K562 (cell line): ENCODE measurements around the gene ERBB4. TPM values are rescaled to one million over a fixed set of nuclear protein-coding genes. Genes with fewer than 3 reads are reported as not detected.

Experiments used
- ATAC-seq: fragments of 200-7000 bp; cut with Tn5 transposase; 3 replicates; pipeline ENCODE4 v1.9.1; 2020; ENCODE audit warnings: moderate library complexity
- BruUV-seq: library from RNA; stranded (reverse); fragments of 400-500 nt; replicated peaks from 2 replicates; lab custom pipeline; 2021; lab: Mats Ljungman, UMichigan
- CTCF ChIA-PET: fragments of 300-600 bp; formaldehyde crosslinking; extraction: SDS; loops from one replicate; lab custom pipeline; 2021; ENCODE audit warnings: low intra/inter-chr PET ratio; lab: Yijun Ruan, JAX
- POLR2A ChIA-PET: fragments of 300-600, 350-650 bp; sonication (Branson Sonifier 250); formaldehyde crosslinking; extraction: SDS; loops from one replicate; lab custom pipeline; 2021; ENCODE audit warnings: antibody characterized with exemption, inconsistent platforms; lab: Yijun Ruan, JAX
- DNase-seq, 4 experiments: peaks; one replicate each; pipeline versions ENCODE4 v3.0.0 to v3.0.0-alpha.2; 2011 to 2018; ENCODE audit warnings: low spot score in 3 of 4, mixed read lengths in 3 of 4; ENCODE audit errors: extremely low read depth in 1 of 4
- FAIRE-seq: peaks from 2 replicates; lab custom pipeline; 2011; peaks lifted over from hg19 to GRCh38; lab: Jason Lieb, UNC
- H2AFZ ChIP-seq: 2 replicates; pipeline ENCODE4 v1.6.0; 2011; ENCODE audit warnings: low read depth, low read length, control low read depth, inconsistent platforms
- H3K27ac ChIP-seq: fragments of 200-600 bp; 3 replicates; pipeline ENCODE4 v1.8.0; 2011; ENCODE audit warnings: low read depth, mild to moderate bottlenecking, control low read depth, inconsistent platforms, low read length, moderate library complexity, mixed read lengths; ENCODE audit errors: extremely low read depth
- H3K27me3 ChIP-seq, 2 experiments: fragments of 300-600 bp in 1 of 2; 2 replicates in 1 of 2; 3 replicates in 1 of 2; pipeline versions ENCODE4 v1.6.0 to v1.8.0; 2011; ENCODE audit warnings: inconsistent platforms in 2 of 2, low read length in 2 of 2, mild to moderate bottlenecking in 1 of 2, mixed read lengths in 1 of 2, moderate library complexity in 1 of 2; ENCODE audit not compliant: control insufficient read depth in 2 of 2, insufficient read depth in 2 of 2
- H3K36me3 ChIP-seq: fragments of 300-600 bp; 3 replicates; pipeline ENCODE4 v1.8.0; 2011; ENCODE audit warnings: mild to moderate bottlenecking, low read length, inconsistent platforms; ENCODE audit not compliant: control insufficient read depth, insufficient read depth
- H3K4me1 ChIP-seq, 2 experiments: fragments of 200-600 bp in 1 of 2; replicated peaks in 1 of 2; 2 replicates in 1 of 2; 3 replicates in 1 of 2; pipeline versions ENCODE4 v1.5.1 to v1.8.0; 2011; ENCODE audit warnings: inconsistent platforms in 2 of 2, low read length in 2 of 2, mild to moderate bottlenecking in 1 of 2, mixed read lengths in 1 of 2, moderate library complexity in 1 of 2; ENCODE audit not compliant: control insufficient read depth in 2 of 2, insufficient read depth in 2 of 2
- H3K4me2 ChIP-seq: 2 replicates; pipeline ENCODE4 v1.6.1; 2011; ENCODE audit warnings: low read length, control low read depth, inconsistent platforms, mixed read lengths; ENCODE audit not compliant: insufficient read depth
- H3K4me3 ChIP-seq: fragments of 200-600 bp; sonication (generic), shearing (Covaris generic); 2 replicates; pipeline ENCODE4 v1.5.1; 2016; ENCODE audit warnings: control low read depth, inconsistent platforms
- H3K79me2 ChIP-seq: fragments of 200-600 bp; 3 replicates; pipeline ENCODE4 v1.8.0; 2011; ENCODE audit warnings: low read length, inconsistent platforms; ENCODE audit not compliant: control insufficient read depth, insufficient read depth
- H3K9ac ChIP-seq, 2 experiments: 2 replicates each; pipeline versions ENCODE4 v1.6.0 to v1.6.1; 2011; ENCODE audit warnings: low read depth in 2 of 2, low read length in 2 of 2, control low read depth in 1 of 2, inconsistent platforms in 1 of 2, mild to moderate bottlenecking in 1 of 2, mixed read lengths in 1 of 2; ENCODE audit not compliant: insufficient read depth in 1 of 2
- H3K9me1 ChIP-seq: one replicate; pipeline ENCODE4 v1.6.0; 2011; ENCODE audit warnings: inconsistent platforms, mild to moderate bottlenecking, low read length, moderate library complexity; ENCODE audit not compliant: control insufficient read depth, insufficient read depth
- H3K9me3 ChIP-seq: replicated peaks from 2 replicates; pipeline ENCODE4 v1.5.1; 2011; ENCODE audit warnings: low read depth, low read length, inconsistent platforms; ENCODE audit not compliant: control insufficient read depth, insufficient read depth
- H4K20me1 ChIP-seq: replicated peaks from 2 replicates; pipeline ENCODE4 v1.6.1; 2011; ENCODE audit warnings: low read length, inconsistent platforms, mixed read lengths; ENCODE audit not compliant: control insufficient read depth, insufficient read depth
- GATA2 ChIP-seq: sonication (generic); formaldehyde crosslinking; IDR thresholded peaks from 2 replicates; pipeline ENCODE4 v1.4.0; 2020; ENCODE audit warnings: mild to moderate bottlenecking, missing genetic modification reagents
- KAT8 ChIP-seq: fragments of 450-650 bp; IDR thresholded peaks from 2 replicates; pipeline ENCODE4 v1.6.1; 2016; ENCODE audit warnings: low read depth, mild to moderate bottlenecking
- MAFF ChIP-seq: IDR thresholded peaks from 2 replicates; pipeline ENCODE4 v1.6.1; 2012; ENCODE audit warnings: low read length, improper control_type of control experiment
- MCM2 ChIP-seq: fragments of 450-650 bp; IDR thresholded peaks from 2 replicates; pipeline ENCODE4 v1.6.1; 2017; ENCODE audit warnings: low read depth, mild to moderate bottlenecking
- MYBL2 ChIP-seq, 2 experiments: fragments of 450-650 bp in 1 of 2; sonication (generic) in 1 of 2; formaldehyde crosslinking in 1 of 2; IDR thresholded peaks; 2 replicates each; pipeline versions ENCODE4 v1.6.1 to v1.8.1; 2017 to 2022; ENCODE audit warnings: borderline replicate concordance in 1 of 2, inconsistent platforms in 1 of 2, low read depth in 1 of 2, mild to moderate bottlenecking in 1 of 2, missing genetic modification reagents in 1 of 2, moderate library complexity in 1 of 2
- NONO ChIP-seq, 2 experiments: fragments of 200-400 bp in 1 of 2; fragments of 450-650 bp in 1 of 2; formaldehyde crosslinking in 1 of 2; IDR thresholded peaks; 2 replicates each; pipeline ENCODE4 v1.6.1; 2017; ENCODE audit warnings: low read depth in 2 of 2, mild to moderate bottlenecking in 2 of 2, moderate library complexity in 2 of 2, low read length in 1 of 2
- TFAM ChIP-seq: fragments of 250-450 bp; sonication (Bioruptor Pico); conservative IDR thresholded peaks from 2 replicates; pipeline ENCODE4 v1.5.0; 2021; ENCODE audit warnings: mild to moderate bottlenecking, moderate library complexity
- TRIM24 ChIP-seq, 2 experiments: fragments of 450-650 bp; IDR thresholded peaks; 2 replicates each; pipeline ENCODE4 v1.6.1; 2016
- ZKSCAN3 ChIP-seq: fragments of 250-450 bp; sonication (Bioruptor Pico); IDR thresholded peaks from 2 replicates; pipeline ENCODE4 v1.4.0; 2020
- ZNF253 ChIP-seq: fragments of 250-450 bp; sonication (Bioruptor Pico); conservative IDR thresholded peaks from 2 replicates; pipeline ENCODE4 v1.6.1; 2021; ENCODE audit warnings: mild to moderate bottlenecking
- ZNF263 ChIP-seq: sonication (generic); formaldehyde crosslinking; IDR thresholded peaks from 2 replicates; pipeline ENCODE4 v1.8.0; 2022; ENCODE audit warnings: mild to moderate bottlenecking, missing genetic modification reagents, borderline replicate concordance
- WGBS: fragments of 100-300 bp; shearing (Covaris generic); methylation state at CpG from one replicate; pipeline ENCODE4 v1.1.6; 2016; ENCODE audit warnings: low coverage, mixed read lengths; ENCODE audit not compliant: insufficient coverage; ENCODE audit errors: missing lambda C conversion rate; 5-methylcytosine and 5-hydroxymethylcytosine counted together
- in situ Hi-C: fragments of 300-500 bp; cut with MboI; formaldehyde crosslinking; loops from 4 replicates; pipeline ENCODE4 v1.15.0; 2018; ENCODE audit warnings: inconsistent platforms, mixed read lengths
- intact Hi-C: fragments of 100-400 bp; cut with micrococcal nuclease; formaldehyde crosslinking; loops from 2 replicates; pipeline ENCODE4 v1.14.2; 2022
- polyA plus RNA-seq, 8 experiments: library from polyadenylated mRNA; depleted of rRNA in 4 of 8; stranded (reverse) in 5 of 8; unstranded in 3 of 8; fragments of >200 nt; fragmentation: Nextera tagmentation in 2 of 8; fragmentation: Illumina TruSeq in 1 of 8; extraction: Ambion mirVana in 2 of 8; extraction: Trizol in 1 of 8; gene quantifications; 2 replicates each; pipeline versions ENCODE4 v1.2.1 to v1.2.3, GENCODE V29; 2011 to 2014; ENCODE audit warnings: inconsistent platforms in 1 of 8, missing spikeins in 1 of 8
- total RNA-seq, 7 experiments: library from RNA; depleted of rRNA in 6 of 7; stranded (reverse); fragments of >200 nt in 6 of 7; fragmentation: Illumina TruSeq in 2 of 7; extraction: Trizol in 2 of 7; gene quantifications; 2 replicates each; pipeline versions ENCODE4 v1.2.1 to v1.2.3, GENCODE V29; 2011 to 2021; ENCODE audit warnings: low replicate concordance in 1 of 7
- TF ChIP-seq, protein P1 (sequence below), 2 experiments: fragments of 450-650 bp; conservative IDR thresholded peaks; 2 replicates each; pipeline ENCODE4 v1.6.1; 2017; ENCODE audit warnings: mild to moderate bottlenecking in 2 of 2, moderate library complexity in 2 of 2
- TF ChIP-seq, protein P2 (sequence below): fragments of 250-450 bp; sonication (Bioruptor Pico); IDR thresholded peaks from 2 replicates; pipeline ENCODE4 v1.8.0; 2021; ENCODE audit warnings: borderline replicate concordance, mild to moderate bottlenecking, moderate library complexity; ENCODE audit not compliant: poor library complexity, severe bottlenecking

Gene ERBB4
- total and polyA plus RNA-seq, 9 of the 15 experiments (the other 6 are each of a cell fraction or from before 2014, with no cell fraction given): not detected

DNA sequence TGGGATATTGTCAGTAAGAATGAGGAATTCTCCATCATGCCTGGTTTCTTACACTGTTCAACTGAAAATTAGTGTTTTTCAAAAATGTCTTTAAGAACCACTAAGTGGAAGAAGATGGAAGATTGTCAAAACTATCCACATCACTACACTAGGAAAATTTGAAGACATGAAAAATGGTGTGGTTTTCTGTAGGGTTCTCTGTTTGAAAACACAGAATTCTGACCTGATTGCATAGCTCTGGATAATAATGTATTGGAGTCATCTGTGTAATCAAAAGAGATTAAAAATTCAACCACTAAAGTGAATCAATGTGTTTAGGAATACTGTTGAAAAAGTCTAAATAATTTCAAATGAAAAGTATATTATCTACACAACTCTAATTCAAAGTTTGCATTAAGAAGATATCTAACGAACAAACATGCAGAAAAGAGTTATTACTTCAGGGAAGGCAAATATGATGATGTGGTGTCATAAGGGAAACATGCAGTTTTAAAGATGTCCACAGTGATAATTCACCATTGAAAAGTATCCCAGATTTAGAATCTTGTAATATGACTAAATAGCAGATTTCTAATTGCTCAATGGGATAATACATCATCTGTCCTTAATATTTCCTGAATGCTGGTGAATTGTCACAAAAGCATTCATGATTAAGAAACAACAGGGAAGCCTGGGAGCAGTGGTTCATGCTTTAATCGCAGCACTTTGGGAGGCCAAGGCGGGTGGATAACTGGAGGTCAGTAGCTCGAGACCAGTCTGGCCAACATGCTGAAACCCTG, 116.9 kb downstream of the ERBB4 start:
- no peak overlapping the region for H3K4me3 ChIP-seq
- 0% methylated on average over 2 of the region's 4 CpGs for whole genome bisulfite sequencing
- H2AFZ ChIP-seq: no peak overlapping the region
- intact Hi-C loops (no loop called here), in situ Hi-C loops (no loop called here)
- no TSS peak for BruUV-seq
- POLR2A ChIA-PET: no interaction called here
- FAIRE-seq: no peak
- no peaks in the 10 kb centered on the region for H3K9me3 ChIP-seq
- no peak for ATAC-seq
- CTCF ChIA-PET: no interaction called here
- no peak for DNase-seq
- H3K4me1 ChIP-seq: no peaks in the 10 kb centered on the region
- no peak overlapping the region for H3K9ac ChIP-seq
- no peaks in the 10 kb centered on the region for H3K9me1 ChIP-seq
- H3K27ac ChIP-seq: no peak overlapping the region
- no peaks in the 10 kb centered on the region for H4K20me1 ChIP-seq
- H3K4me2 ChIP-seq: no peak overlapping the region
- no peaks in the 10 kb centered on the region for H3K27me3 ChIP-seq
- no peak for TF ChIP-seq MYBL2 (IDR thresholded peaks at IDR 0.05; ENCODE audit: low read depth)
- TF ChIP-seq MYBL2 (CRISPR knock-in tag; IDR thresholded peaks at IDR 0.05; ENCODE audit: borderline replicate concordance): no peak
- no peak for TF ChIP-seq GATA2 (CRISPR knock-in tag)
- TF ChIP-seq MAFF: no peak
- no peak for TF ChIP-seq TFAM
- TF ChIP-seq, all 486 proteins: peak for 0
- no peaks in the 10 kb centered on the region for H3K79me2 ChIP-seq
- H3K36me3 ChIP-seq: no peaks in the 10 kb centered on the region

DNA sequence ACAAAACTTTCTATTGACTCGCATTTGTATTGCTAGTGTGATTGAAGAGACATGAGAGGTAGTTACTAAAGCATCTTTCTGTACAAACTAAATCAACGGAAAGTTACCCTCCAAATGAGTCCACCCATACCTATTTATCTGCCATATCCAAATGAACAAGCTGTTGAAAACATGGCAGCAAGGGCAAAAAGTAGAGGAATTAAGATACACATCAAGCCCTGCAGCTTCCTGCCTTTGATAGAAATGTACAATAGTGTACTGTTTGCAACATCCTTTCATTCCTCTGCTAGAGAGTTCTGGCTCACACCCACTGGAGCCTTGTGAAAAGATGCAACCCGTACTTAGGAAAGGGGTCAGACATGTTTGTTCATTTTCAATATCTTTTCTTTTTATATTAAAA, 122.5 kb downstream of the ERBB4 start:
- H4K20me1 ChIP-seq: no peaks in the 10 kb centered on the region
- no peak overlapping the region for H3K27ac ChIP-seq
- no peaks in the 10 kb centered on the region for H3K36me3 ChIP-seq
- WGBS: 0% methylated on average over 3 of the region's 3 CpGs
- ChIA-PET CTCF (no interaction called here), POLR2A (no interaction called here)
- H3K9ac ChIP-seq: no peak overlapping the region
- H3K4me3 ChIP-seq: no peak overlapping the region
- BruUV-seq: no TSS peak
- FAIRE-seq (no peak), DNase-seq (no peak), ATAC-seq (no peak)
- in situ Hi-C loops (no loop called here), intact Hi-C loops (no loop called here)
- H3K4me2 ChIP-seq: no peak overlapping the region
- no peak overlapping the region for H2AFZ ChIP-seq
- H3K9me1 ChIP-seq: no peaks in the 10 kb centered on the region
- no peaks in the 10 kb centered on the region for H3K9me3 ChIP-seq
- no peaks in the 10 kb centered on the region for H3K27me3 ChIP-seq
- no peaks in the 10 kb centered on the region for H3K4me1 ChIP-seq
- H3K79me2 ChIP-seq: no peaks in the 10 kb centered on the region
- TF ChIP-seq KAT8 (no peak), NONO (IDR thresholded peaks at IDR 0.05; ENCODE audit: low read depth in 2 of 2, low read length in 1 of 2) (no peak), ZNF253 (CRISPR knock-in tag) (no peak), ZNF263 (CRISPR knock-in tag) (no peak), ZKSCAN3 (no peak), MCM2 (no peak), TRIM24 (IDR thresholded peaks at IDR 0.05) (no peak)
- TF ChIP-seq, protein P1, sequence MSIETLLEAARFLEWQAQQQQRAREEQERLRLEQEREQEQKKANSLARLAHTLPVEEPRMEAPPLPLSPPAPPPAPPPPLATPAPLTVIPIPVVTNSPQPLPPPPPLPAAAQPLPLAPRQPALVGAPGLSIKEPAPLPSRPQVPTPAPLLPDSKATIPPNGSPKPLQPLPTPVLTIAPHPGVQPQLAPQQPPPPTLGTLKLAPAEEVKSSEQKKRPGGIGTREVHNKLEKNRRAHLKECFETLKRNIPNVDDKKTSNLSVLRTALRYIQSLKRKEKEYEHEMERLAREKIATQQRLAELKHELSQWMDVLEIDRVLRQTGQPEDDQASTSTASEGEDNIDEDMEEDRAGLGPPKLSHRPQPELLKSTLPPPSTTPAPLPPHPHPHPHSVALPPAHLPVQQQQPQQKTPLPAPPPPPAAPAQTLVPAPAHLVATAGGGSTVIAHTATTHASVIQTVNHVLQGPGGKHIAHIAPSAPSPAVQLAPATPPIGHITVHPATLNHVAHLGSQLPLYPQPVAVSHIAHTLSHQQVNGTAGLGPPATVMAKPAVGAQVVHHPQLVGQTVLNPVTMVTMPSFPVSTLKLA (conservative IDR thresholded peaks at IDR 0.05): no peak
- TF ChIP-seq, protein P2, sequence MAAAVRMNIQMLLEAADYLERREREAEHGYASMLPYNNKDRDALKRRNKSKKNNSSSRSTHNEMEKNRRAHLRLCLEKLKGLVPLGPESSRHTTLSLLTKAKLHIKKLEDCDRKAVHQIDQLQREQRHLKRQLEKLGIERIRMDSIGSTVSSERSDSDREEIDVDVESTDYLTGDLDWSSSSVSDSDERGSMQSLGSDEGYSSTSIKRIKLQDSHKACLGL (CRISPR knock-in tag): no peak
